Liver (tissue), 9 donors: Measurements from ENCODE around the gene ZFP36L2. TPM values are rescaled to one million over a fixed set of nuclear protein-coding genes. Genes with fewer than 3 reads are reported as not detected.

Experiments
- DNase-seq: peaks from one replicate; pipeline ENCODE4 v3.0.0-alpha.2; 2017; ENCODE audit warnings: low spot score
- H3K27ac ChIP-seq, 2 donors: one replicate each; pipeline ENCODE4 v1.7.0; 2013; ENCODE audit warnings: inconsistent platforms in 2 of 2, low read length in 2 of 2, control low read depth in 1 of 2, low read depth in 1 of 2, mild to moderate bottlenecking in 1 of 2
- H3K27me3 ChIP-seq, 4 donors: one replicate each; pipeline versions ENCODE4 v1.6.1 to v1.7.0; 2013; ENCODE audit warnings: low read length in 3 of 4, inconsistent platforms in 1 of 4, mild to moderate bottlenecking in 1 of 4, moderate library complexity in 1 of 4; ENCODE audit not compliant: control insufficient read depth in 4 of 4, insufficient read depth in 4 of 4
- H3K36me3 ChIP-seq, 4 donors: one replicate each; pipeline versions ENCODE4 v1.6.1 to v1.7.0; 2013; ENCODE audit warnings: low read length in 3 of 4, mild to moderate bottlenecking in 3 of 4, low read depth in 1 of 4, moderate library complexity in 1 of 4; ENCODE audit not compliant: control insufficient read depth in 4 of 4, insufficient read depth in 3 of 4
- H3K4me1 ChIP-seq, 4 donors: one replicate each; pipeline versions ENCODE4 v1.6.1 to v1.7.0; 2013; ENCODE audit warnings: low read length in 3 of 4, mild to moderate bottlenecking in 3 of 4, moderate library complexity in 1 of 4; ENCODE audit not compliant: control insufficient read depth in 4 of 4, insufficient read depth in 4 of 4
- H3K4me3 ChIP-seq, 3 donors: one replicate each; pipeline versions ENCODE4 v1.6.1 to v1.7.0; 2013; ENCODE audit warnings: low read length in 3 of 3, control low read depth in 1 of 3, low read depth in 1 of 3, mild to moderate bottlenecking in 1 of 3
- H3K9ac ChIP-seq, 2 donors: one replicate each; pipeline ENCODE4 v1.7.0; 2013; ENCODE audit warnings: low read length in 2 of 2, mild to moderate bottlenecking in 2 of 2, moderate library complexity in 2 of 2, control low read depth in 1 of 2, low read depth in 1 of 2
- H3K9me3 ChIP-seq, 4 donors: one replicate each; pipeline versions ENCODE4 v1.6.1 to v1.7.0; 2013; ENCODE audit warnings: low read length in 3 of 4; ENCODE audit not compliant: control insufficient read depth in 4 of 4
- EGR1 ChIP-seq, 2 donors: IDR thresholded peaks; 2 replicates each; pipeline ENCODE4 v1.6.1; 2016 to 2018; ENCODE audit warnings: antibody characterized with exemption in 2 of 2, low read depth in 2 of 2
- RAD21 ChIP-seq, 2 donors: IDR thresholded peaks; 2 replicates each; pipeline ENCODE4 v1.6.1; 2016; ENCODE audit warnings: antibody characterized with exemption in 2 of 2, mild to moderate bottlenecking in 2 of 2
- WGBS: extraction: QIAGEN DNeasy Blood & Tissue Kit; methylation state at CpG from one replicate; pipeline ENCODE4 v1.1.7; 2013; 5-methylcytosine and 5-hydroxymethylcytosine counted together
- polyA plus RNA-seq, 2 donors: library from polyadenylated mRNA; stranded (reverse) in 1 of 2; unstranded in 1 of 2; fragments of 200-250 nt in 1 of 2; fragments of >200 nt in 1 of 2; fragmentation: Nextera tagmentation in 1 of 2; extraction: Ambion mirVana in 1 of 2; gene quantifications; one replicate each; pipeline versions ENCODE4 v1.2.1 to v1.2.3, GENCODE V29; 2013 to 2015
- total RNA-seq, 2 donors: library from RNA; depleted of rRNA; stranded (reverse); fragments of >200 nt; gene quantifications; one replicate each; pipeline ENCODE4 v1.2.3, GENCODE V29; 2014
- donor health status: healthy.
- donor health status: healthy.
- donor health status: healthy.
- donor health status: healthy.
- donor health status: healthy.

The ZFP36L2 gene
- total and polyA plus RNA-seq, 4 donors, result 10.3 to 26.8 (median 18.9) TPM

GRCh38 chr2:43174368-43174916, 52.0 kb downstream of the ZFP36L2 start:
- H3K4me3 ChIP-seq, result no peak overlapping the region
- DNase-seq, result no peak
- H3K27me3 ChIP-seq, result no peaks in the 10 kb centered on the region
- TF ChIP-seq EGR1 (IDR thresholded peaks at IDR 0.05; ENCODE audit: low read depth in 2 of 2), result no peak
- peak in 1 of 2 donors; percentile 20 for TF ChIP-seq RAD21 (IDR thresholded peaks at IDR 0.05)
- 65% methylated on average over 9 of the region's 9 CpGs for WGBS
- peak overlapping the region in 1 of 2 donors; percentile 61 for H3K9ac ChIP-seq
- H3K36me3 ChIP-seq, result no peaks in the 10 kb centered on the region
- H3K27ac ChIP-seq, result peak overlapping the region; percentile 65 to 69
- H3K4me1 ChIP-seq, result peaks cover 5 to 23% (median 11%) of the 10 kb centered on the region in 4 donors
- peaks cover 0 to 1% (median 0%) of the 10 kb centered on the region in 4 donors for H3K9me3 ChIP-seq
